CD4-positive, alpha-beta T cell treated with Interleukin-4 for 1 hour (primary cell): ENCODE results near the gene LEKR1.
"Not testable (repeated sequence)": the region's sequence is repeated elsewhere in the genome, so short reads cannot be mapped to it uniquely, and the experiment has no call there.

Source experiments
- DNase-seq, 2 donors: peaks; one replicate each; pipeline ENCODE4 v3.0.0-alpha.2; 2020 to 2022

LEKR1 gene

GRCh38 chr3:156910022-156910421 lies 83.9 kb downstream of the LEKR1 start:
- DNase-seq = no peak

- not testable (repeated sequence) for DNase-seq
Observed at GRCh38 chr3:156910831-156911230, 84.7 kb downstream of the LEKR1 start.

- not testable (repeated sequence) for DNase-seq
Observed at GRCh38 chr3:156914300-156914699, 88.1 kb downstream of the LEKR1 start.

GRCh38 chr3:156915372-156915771 lies 89.2 kb downstream of the LEKR1 start:
- no peak for DNase-seq

GRCh38 chr3:156918746-156919145 lies 92.6 kb downstream of the LEKR1 start:
- no peak for DNase-seq

GRCh38 chr3:156919818-156920217 lies 93.7 kb downstream of the LEKR1 start:
- DNase-seq = no peak

- no peak for DNase-seq
Observed at GRCh38 chr3:156920399-156920798, 94.2 kb downstream of the LEKR1 start.

- no peak for DNase-seq
Observed at GRCh38 chr3:156923349-156923748, 97.2 kb downstream of the LEKR1 start.

GRCh38 chr3:156938724-156939123 lies 112.6 kb downstream of the LEKR1 start:
- no peak for DNase-seq

GRCh38 chr3:156939315-156939714 lies 113.2 kb downstream of the LEKR1 start:
- DNase-seq = no peak

GRCh38 chr3:156941311-156941710 lies 115.2 kb downstream of the LEKR1 start:
- DNase-seq = no peak

- no peak for DNase-seq
Observed at GRCh38 chr3:156948402-156949210, 122.5 kb downstream of the LEKR1 start.

GRCh38 chr3:156952011-156952410 lies 125.9 kb downstream of the LEKR1 start:
- DNase-seq = no peak

GRCh38 chr3:156957715-156958114 lies 131.6 kb downstream of the LEKR1 start:
- no peak for DNase-seq

GRCh38 chr3:156963096-156963495 lies 136.9 kb downstream of the LEKR1 start:
- DNase-seq = no peak

- no peak for DNase-seq
Observed at GRCh38 chr3:156964577-156964976, 138.4 kb downstream of the LEKR1 start.

GRCh38 chr3:156966349-156966748 lies 140.2 kb downstream of the LEKR1 start:
- not testable (repeated sequence) for DNase-seq

GRCh38 chr3:156973954-156974353 lies 147.8 kb downstream of the LEKR1 start:
- DNase-seq = no peak

- no peak for DNase-seq
Observed at GRCh38 chr3:156974931-156975330, 148.8 kb downstream of the LEKR1 start.

- no peak for DNase-seq
Observed at GRCh38 chr3:156975721-156976120, 149.6 kb downstream of the LEKR1 start.

- no peak for DNase-seq
Observed at GRCh38 chr3:156976933-156977332, 150.8 kb downstream of the LEKR1 start.

GRCh38 chr3:156978481-156978961 lies 152.4 kb downstream of the LEKR1 start:
- peak; percentile 20 to 31 for DNase-seq

- no peak for DNase-seq
Observed at GRCh38 chr3:156981005-156981404, 154.9 kb downstream of the LEKR1 start.

- DNase-seq = no peak
Observed at GRCh38 chr3:156983559-156983958, 157.4 kb downstream of the LEKR1 start.

GRCh38 chr3:156985711-156986110 lies 159.6 kb downstream of the LEKR1 start:
- DNase-seq = no peak
